Neural crest cell (in vitro differentiated cells): ENCODE measurements around the gene COL25A1. TPM values are rescaled to one million over a fixed set of nuclear protein-coding genes. Genes with fewer than 3 reads are reported as not detected.

Source experiments
- DNase-seq: peaks from one replicate; pipeline ENCODE4 v3.0.0; 2021; ENCODE audit warnings: low read depth, mixed read lengths, low spot score
- H3K27ac Mint-ChIP-seq: one replicate; pipeline ENCODE4 v1.8.0; 2021; ENCODE audit warnings: mild to moderate bottlenecking, mixed read lengths; ENCODE audit not compliant: unreplicated experiment
- H3K27me3 Mint-ChIP-seq: 2 replicates; pipeline ENCODE4 v1.8.0; 2021; ENCODE audit warnings: low read depth, mild to moderate bottlenecking, mixed read lengths
- H3K36me3 Mint-ChIP-seq: 2 replicates; pipeline ENCODE4 v1.8.0; 2021; ENCODE audit warnings: low read depth, mild to moderate bottlenecking, mixed read lengths
- H3K4me1 Mint-ChIP-seq: 2 replicates; pipeline ENCODE4 v1.8.0; 2021; ENCODE audit warnings: mixed read lengths
- H3K4me3 Mint-ChIP-seq: one replicate; pipeline ENCODE4 v1.8.0; 2021; ENCODE audit warnings: mild to moderate bottlenecking, mixed read lengths
- H3K9me3 Mint-ChIP-seq: 2 replicates; pipeline ENCODE4 v1.8.0; 2021; ENCODE audit warnings: mixed read lengths
- CTCF ChIP-seq: fragments of 200-600 bp; sonication (generic); conservative IDR thresholded peaks from 2 replicates; pipeline ENCODE4 v1.5.0; 2021; ENCODE audit warnings: antibody characterized with exemption, mild to moderate bottlenecking
- total RNA-seq: library from RNA; stranded (reverse); gene quantifications from 2 replicates; pipeline ENCODE4 v1.2.1, GENCODE V29; 2021

The COL25A1 gene
- total RNA-seq, 1 donor from 2014 or later = 39.3 TPM

GRCh38 chr4:108814326-108814725 is 488.1 kb downstream of the COL25A1 start:
- TF ChIP-seq CTCF = no peak
- H3K9me3 Mint-ChIP-seq = no peaks in the 10 kb centered on the region

GRCh38 chr4:108813261-108813660 is 489.2 kb downstream of the COL25A1 start:
- no peak for DNase-seq
- no peaks in the 10 kb centered on the region for H3K4me1 Mint-ChIP-seq
- no peak overlapping the region for H3K4me3 Mint-ChIP-seq
- no peak for TF ChIP-seq CTCF
- no peak overlapping the region for H3K27ac Mint-ChIP-seq
- no peaks in the 10 kb centered on the region for H3K36me3 Mint-ChIP-seq
- no peaks in the 10 kb centered on the region for H3K9me3 Mint-ChIP-seq
- no peaks in the 10 kb centered on the region for H3K27me3 Mint-ChIP-seq

More at GRCh38 chr4:108814326-108814725, 488.1 kb downstream of the COL25A1 start:
- H3K4me1 Mint-ChIP-seq = no peaks in the 10 kb centered on the region
- H3K27me3 Mint-ChIP-seq = no peaks in the 10 kb centered on the region
- DNase-seq = no peak
- no peaks in the 10 kb centered on the region for H3K36me3 Mint-ChIP-seq
- H3K27ac Mint-ChIP-seq = no peak overlapping the region
- H3K4me3 Mint-ChIP-seq = no peak overlapping the region

- no peak overlapping the region for H3K27ac Mint-ChIP-seq
- H3K36me3 Mint-ChIP-seq = no peaks in the 10 kb centered on the region
- no peaks in the 10 kb centered on the region for H3K4me1 Mint-ChIP-seq
- H3K9me3 Mint-ChIP-seq = no peaks in the 10 kb centered on the region
- TF ChIP-seq CTCF = no peak
- no peak for DNase-seq
- H3K4me3 Mint-ChIP-seq = no peak overlapping the region
- no peaks in the 10 kb centered on the region for H3K27me3 Mint-ChIP-seq
These were observed 491.0 kb downstream of the COL25A1 start for GRCh38 chr4:108811486-108811885.

- H3K4me1 Mint-ChIP-seq = no peaks in the 10 kb centered on the region
- no peak overlapping the region for H3K4me3 Mint-ChIP-seq
- no peaks in the 10 kb centered on the region for H3K27me3 Mint-ChIP-seq
- H3K27ac Mint-ChIP-seq = no peak overlapping the region
- DNase-seq = no peak
- H3K9me3 Mint-ChIP-seq = no peaks in the 10 kb centered on the region
- H3K36me3 Mint-ChIP-seq = no peaks in the 10 kb centered on the region
- no peak for TF ChIP-seq CTCF
These were observed 492.4 kb downstream of the COL25A1 start for GRCh38 chr4:108810087-108810486.

GRCh38 chr4:108804648-108805273 is 497.7 kb downstream of the COL25A1 start:
- no peak for DNase-seq
- Mint-ChIP-seq H3K9me3 (no peaks in the 10 kb centered on the region), H3K4me1 (no peaks in the 10 kb centered on the region), H3K27ac (no peak overlapping the region), H3K4me3 (no peak overlapping the region), H3K27me3 (no peaks in the 10 kb centered on the region), H3K36me3 (no peaks in the 10 kb centered on the region)
- TF ChIP-seq CTCF = no peak
